ENCODE measurements around the gene DGCR6.
"Not testable (repeated sequence)": the region's sequence is repeated elsewhere in the genome, so short reads cannot be mapped to it uniquely, and the experiment has no call there.

- TF ChIP-seq CTCF (conservative IDR thresholded peaks at IDR 0.05); EZH2 (IDR thresholded peaks at IDR 0.05; ENCODE audit: low read depth): not testable (repeated sequence)
Observed at GRCh38 chr22:18914558-18914957, 8.4 kb downstream of the DGCR6 start.

All from PC-9 (cell line).